MCF 10A (cell line): Measurements from ENCODE around the gene BIK. TPM values are rescaled to one million over a fixed set of nuclear protein-coding genes. Genes with fewer than 3 reads are reported as not detected.

Experiments used
- BruUV-seq: library from RNA; stranded (reverse); fragments of 400-500 nt; replicated peaks from 2 replicates; lab custom pipeline; 2021; lab: Mats Ljungman, UMichigan
- CTCF ChIA-PET: fragments of 300-600 bp; sonication (Branson Sonifier 250); formaldehyde crosslinking; extraction: SDS; loops from one replicate; lab custom pipeline; 2021; ENCODE audit warnings: antibody characterized with exemption, inconsistent platforms; lab: Yijun Ruan, JAX
- POLR2A ChIA-PET: fragments of 300-600, 350-650 bp; sonication (Branson Sonifier 250); formaldehyde crosslinking; extraction: SDS; loops from one replicate; lab custom pipeline; 2020; ENCODE audit warnings: antibody characterized with exemption, inconsistent platforms; lab: Yijun Ruan, JAX
- DNase-seq: peaks from one replicate; pipeline ENCODE4 v3.0.0-alpha.2; 2018; ENCODE audit not compliant: unreplicated experiment
- H3K27ac Mint-ChIP-seq: one replicate; pipeline ENCODE4 v1.8.0; 2022; ENCODE audit warnings: mild to moderate bottlenecking, low read depth, mixed read lengths; ENCODE audit not compliant: unreplicated experiment
- H3K27me3 Mint-ChIP-seq: one replicate; pipeline ENCODE4 v1.8.0; 2022; ENCODE audit warnings: mixed read lengths; ENCODE audit not compliant: insufficient read depth, unreplicated experiment
- H3K36me3 Mint-ChIP-seq: one replicate; pipeline ENCODE4 v1.8.0; 2022; ENCODE audit warnings: mild to moderate bottlenecking, moderate library complexity, mixed read lengths; ENCODE audit not compliant: insufficient read depth, unreplicated experiment
- H3K4me1 Mint-ChIP-seq: one replicate; pipeline ENCODE4 v1.8.0; 2022; ENCODE audit warnings: mixed read lengths; ENCODE audit not compliant: insufficient read depth, unreplicated experiment
- H3K4me3 Mint-ChIP-seq: one replicate; pipeline ENCODE4 v1.8.0; 2022; ENCODE audit warnings: mild to moderate bottlenecking, moderate library complexity, mixed read lengths; ENCODE audit not compliant: unreplicated experiment
- H3K9me3 Mint-ChIP-seq: one replicate; pipeline ENCODE4 v1.8.0; 2022; ENCODE audit warnings: mixed read lengths; ENCODE audit not compliant: unreplicated experiment
- CTCF ChIP-seq: fragments of 200-600 bp; IDR thresholded peaks from one replicate; pipeline ENCODE4 v1.8.0; 2022; ENCODE audit warnings: antibody characterized with exemption, mild to moderate bottlenecking; ENCODE audit not compliant: unreplicated experiment
- intact Hi-C: fragments of 100-400 bp; cut with micrococcal nuclease; formaldehyde crosslinking; loops from 2 replicates; pipeline ENCODE4 v1.14.1; 2022
- total RNA-seq: library from RNA; stranded (reverse); gene quantifications from 2 replicates; pipeline ENCODE4 v1.2.3, GENCODE V29; 2022

The BIK gene
- total RNA-seq, 1 experiment from 2014 or later: 10.0 TPM

- BruUV-seq: no TSS peak
- no peaks in the 10 kb centered on the region for H3K4me1 Mint-ChIP-seq
- H3K9me3 Mint-ChIP-seq: no peaks in the 10 kb centered on the region
- no peak for DNase-seq
- H3K36me3 Mint-ChIP-seq: peaks cover 51% of the 10 kb centered on the region
- no peaks in the 10 kb centered on the region for H3K27me3 Mint-ChIP-seq
- intact Hi-C loops: no loop called here
- H3K27ac Mint-ChIP-seq: no peak overlapping the region
- CTCF ChIA-PET: no interaction called here
- POLR2A ChIA-PET: interaction anchor here (1.0 to 1.4 kb wide), 2 partner anchors 13 to 17 kb away, joined by 4 to 5 read pairs; no protein-coding TSS in a partner anchor
- no peak overlapping the region for H3K4me3 Mint-ChIP-seq
- TF ChIP-seq CTCF: no peak
These were observed 60.5 kb downstream of the BIK start for GRCh38 chr22:43171019-43171491.

GRCh38 chr22:43171607-43172006, 61.1 kb downstream of the BIK start:
- H3K4me1 Mint-ChIP-seq: no peaks in the 10 kb centered on the region
- no peak overlapping the region for H3K27ac Mint-ChIP-seq
- no peaks in the 10 kb centered on the region for H3K27me3 Mint-ChIP-seq
- TF ChIP-seq CTCF: no peak
- intact Hi-C loops: no loop called here
- peaks cover 56% of the 10 kb centered on the region for H3K36me3 Mint-ChIP-seq
- CTCF ChIA-PET: interaction anchor here (1.2 kb wide), 1 partner anchor 16 kb away, joined by 3 read pairs; no protein-coding TSS in a partner anchor
- no peak overlapping the region for H3K4me3 Mint-ChIP-seq
- no peaks in the 10 kb centered on the region for H3K9me3 Mint-ChIP-seq
- BruUV-seq: no TSS peak
- DNase-seq: no peak
- POLR2A ChIA-PET: interaction anchor here (0.6 kb wide), 1 partner anchor 12 kb away, joined by 4 read pairs; no protein-coding TSS in a partner anchor

- H3K4me3 Mint-ChIP-seq: no peak overlapping the region
- peaks cover 62% of the 10 kb centered on the region for H3K36me3 Mint-ChIP-seq
- DNase-seq: no peak
- ChIA-PET POLR2A (interaction anchor here (0.6 to 1.0 kb wide), 3 partner anchors 11 to 15 kb away, joined by 3 to 4 read pairs (median 4); no protein-coding TSS in a partner anchor), CTCF (interaction anchor here (1.2 kb wide), 1 partner anchor 16 kb away, joined by 3 read pairs; no protein-coding TSS in a partner anchor)
- H3K9me3 Mint-ChIP-seq: no peaks in the 10 kb centered on the region
- no peaks in the 10 kb centered on the region for H3K27me3 Mint-ChIP-seq
- no peak overlapping the region for H3K27ac Mint-ChIP-seq
- no peaks in the 10 kb centered on the region for H3K4me1 Mint-ChIP-seq
- intact Hi-C loops: no loop called here
- no peak for TF ChIP-seq CTCF
- no TSS peak for BruUV-seq
These were observed 61.6 kb downstream of the BIK start for GRCh38 chr22:43172191-43172590.

- intact Hi-C loops: no loop called here
- ChIA-PET CTCF (interaction anchor here (0.6 kb wide), 1 partner anchor 47 kb away, joined by 4 read pairs; no protein-coding TSS in a partner anchor), POLR2A (interaction anchor here (0.9 kb wide), 1 partner anchor 10 kb away, joined by 5 read pairs; no protein-coding TSS in a partner anchor)
- H3K4me1 Mint-ChIP-seq: no peaks in the 10 kb centered on the region
- no peak for TF ChIP-seq CTCF
- H3K27me3 Mint-ChIP-seq: no peaks in the 10 kb centered on the region
- H3K36me3 Mint-ChIP-seq: peaks cover 76% of the 10 kb centered on the region
- BruUV-seq: no TSS peak
- no peak overlapping the region for H3K27ac Mint-ChIP-seq
- H3K9me3 Mint-ChIP-seq: no peaks in the 10 kb centered on the region
- DNase-seq: no peak
- no peak overlapping the region for H3K4me3 Mint-ChIP-seq
These were observed 63.0 kb downstream of the BIK start for GRCh38 chr22:43173566-43173965.
